OCI-LY1 (cell line): ENCODE measurements around the gene PTPRA.
"Not testable (repeated sequence)": the region's sequence is repeated elsewhere in the genome, so short reads cannot be mapped to it uniquely, and the experiment has no call there.

Experiments
- H2AFZ ChIP-seq: fragments of 200-600 bp; sonication (generic), shearing (Covaris generic); 2 replicates; pipeline ENCODE4 v1.6.0; 2014; ENCODE audit warnings: antibody characterized with exemption, mild to moderate bottlenecking, low read length
- H3F3A ChIP-seq: fragments of 200-600 bp; sonication (generic), shearing (Covaris generic); 2 replicates; pipeline ENCODE4 v1.6.0; 2014; ENCODE audit warnings: mild to moderate bottlenecking, antibody characterized with exemption, low read length, moderate library complexity; ENCODE audit not compliant: insufficient read depth
- H3K27ac ChIP-seq: fragments of 200-600 bp; sonication (generic); 2 replicates; pipeline ENCODE4 v1.5.1; 2014; ENCODE audit warnings: low read length, mixed run types, mild to moderate bottlenecking, low read depth; ENCODE audit not compliant: poor library complexity, severe bottlenecking
- H3K27me3 ChIP-seq: fragments of 200-600 bp; sonication (generic); 2 replicates; pipeline ENCODE4 v1.6.0; 2014; ENCODE audit warnings: antibody characterized with exemption, mild to moderate bottlenecking, low read length, moderate library complexity; ENCODE audit not compliant: insufficient read depth
- H3K36me3 ChIP-seq: fragments of 200-600 bp; sonication (generic); 2 replicates; pipeline ENCODE4 v1.6.1; 2014; ENCODE audit warnings: mild to moderate bottlenecking, antibody characterized with exemption, low read length, moderate library complexity, mixed read lengths; ENCODE audit not compliant: insufficient read depth
- H3K4me1 ChIP-seq: fragments of 200-600 bp; sonication (generic); 2 replicates; pipeline ENCODE4 v1.5.1; 2014; ENCODE audit warnings: mild to moderate bottlenecking, low read length, moderate library complexity; ENCODE audit not compliant: insufficient read depth, severe bottlenecking
- H3K4me2 ChIP-seq: fragments of 200-600 bp; sonication (generic), shearing (Covaris generic); 2 replicates; pipeline ENCODE4 v1.6.1; 2014; ENCODE audit warnings: low read length
- H3K4me3 ChIP-seq: fragments of 200-600 bp; sonication (generic); 2 replicates; pipeline ENCODE4 v1.5.1; 2014; ENCODE audit warnings: low read length, low read depth, mild to moderate bottlenecking, mixed read lengths; ENCODE audit not compliant: poor library complexity, severe bottlenecking
- H3K79me2 ChIP-seq: fragments of 200-600 bp; shearing (Covaris generic); 2 replicates; pipeline ENCODE4 v1.6.1; 2016; ENCODE audit warnings: mixed run types, low read length, mixed read lengths; ENCODE audit not compliant: insufficient read depth
- H3K9ac ChIP-seq: fragments of 200-600 bp; sonication (generic), shearing (Covaris generic); 2 replicates; pipeline ENCODE4 v1.6.1; 2014; ENCODE audit warnings: mild to moderate bottlenecking, low read length, mixed read lengths
- H3K9me2 ChIP-seq: fragments of 200-600 bp; sonication (generic), shearing (Covaris generic); 2 replicates; pipeline ENCODE4 v1.6.1; 2014; ENCODE audit warnings: low read depth, mild to moderate bottlenecking, low read length, mixed read lengths
- H3K9me3 ChIP-seq: fragments of 200-600 bp; shearing (Covaris generic); 2 replicates; pipeline ENCODE4 v1.6.1; 2014; ENCODE audit warnings: low read length, mixed read lengths
- H4K20me1 ChIP-seq: fragments of 200-600 bp; sonication (generic), shearing (Covaris generic); 2 replicates; pipeline ENCODE4 v1.6.0; 2016; ENCODE audit warnings: mild to moderate bottlenecking, low read length; ENCODE audit not compliant: insufficient read depth
- EZH2 ChIP-seq: fragments of 200-600 bp; sonication (generic), shearing (Covaris generic); IDR thresholded peaks from 2 replicates; pipeline ENCODE4 v1.8.0; 2017; ENCODE audit warnings: borderline replicate concordance, mixed run types, mild to moderate bottlenecking, antibody characterized with exemption, low read length, moderate library complexity, mixed read lengths
- TF ChIP-seq, protein P1 (sequence below): fragments of 200-600 bp; sonication (generic), shearing (Covaris generic); IDR thresholded peaks from 2 replicates; pipeline ENCODE4 v1.5.1; 2017; ENCODE audit warnings: mild to moderate bottlenecking, antibody characterized with exemption, low read length, moderate library complexity, mixed read lengths

The PTPRA gene

GRCh38 chr20:2892376-2892775 is 19.1 kb downstream of the PTPRA start:
- no peak for TF ChIP-seq EZH2
- TF ChIP-seq, protein P1, sequence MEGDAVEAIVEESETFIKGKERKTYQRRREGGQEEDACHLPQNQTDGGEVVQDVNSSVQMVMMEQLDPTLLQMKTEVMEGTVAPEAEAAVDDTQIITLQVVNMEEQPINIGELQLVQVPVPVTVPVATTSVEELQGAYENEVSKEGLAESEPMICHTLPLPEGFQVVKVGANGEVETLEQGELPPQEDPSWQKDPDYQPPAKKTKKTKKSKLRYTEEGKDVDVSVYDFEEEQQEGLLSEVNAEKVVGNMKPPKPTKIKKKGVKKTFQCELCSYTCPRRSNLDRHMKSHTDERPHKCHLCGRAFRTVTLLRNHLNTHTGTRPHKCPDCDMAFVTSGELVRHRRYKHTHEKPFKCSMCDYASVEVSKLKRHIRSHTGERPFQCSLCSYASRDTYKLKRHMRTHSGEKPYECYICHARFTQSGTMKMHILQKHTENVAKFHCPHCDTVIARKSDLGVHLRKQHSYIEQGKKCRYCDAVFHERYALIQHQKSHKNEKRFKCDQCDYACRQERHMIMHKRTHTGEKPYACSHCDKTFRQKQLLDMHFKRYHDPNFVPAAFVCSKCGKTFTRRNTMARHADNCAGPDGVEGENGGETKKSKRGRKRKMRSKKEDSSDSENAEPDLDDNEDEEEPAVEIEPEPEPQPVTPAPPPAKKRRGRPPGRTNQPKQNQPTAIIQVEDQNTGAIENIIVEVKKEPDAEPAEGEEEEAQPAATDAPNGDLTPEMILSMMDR = no peak
- peaks cover 79% of the 10 kb centered on the region for H3K79me2 ChIP-seq
- H3K4me2 ChIP-seq = no peak overlapping the region
- H3K9me3 ChIP-seq = peaks cover 7% of the 10 kb centered on the region; the same call in 1 of the 2 replicates
- peaks cover 13% of the 10 kb centered on the region for H3K36me3 ChIP-seq
- H2AFZ ChIP-seq = no peak overlapping the region
- no peak overlapping the region for H3K27ac ChIP-seq
- no peaks in the 10 kb centered on the region for H3K9me2 ChIP-seq
- 0 out of 2 replicates have a peak, but pooled peaks cover 2% of the 10 kb centered on the region for H4K20me1 ChIP-seq
- no peaks in the 10 kb centered on the region for H3K27me3 ChIP-seq
- H3K4me3 ChIP-seq = no peak overlapping the region
- no peaks in the 10 kb centered on the region for H3K4me1 ChIP-seq
- H3K9ac ChIP-seq = no peak overlapping the region
- H3F3A ChIP-seq = no peaks in the 10 kb centered on the region

- peaks cover 7% of the 10 kb centered on the region; the same call in 1 of the 2 replicates for H3K9me3 ChIP-seq
- no peaks in the 10 kb centered on the region for H3F3A ChIP-seq
- H3K27ac ChIP-seq = no peak overlapping the region
- no peak overlapping the region for H2AFZ ChIP-seq
- no peak overlapping the region for H3K9ac ChIP-seq
- H3K4me2 ChIP-seq = no peak overlapping the region
- H3K36me3 ChIP-seq = peaks cover 13% of the 10 kb centered on the region
- peaks cover 64% of the 10 kb centered on the region for H3K79me2 ChIP-seq
- no peak for TF ChIP-seq EZH2
- TF ChIP-seq, protein P1 = no peak
- H3K4me1 ChIP-seq = no peaks in the 10 kb centered on the region
- H3K4me3 ChIP-seq = no peak overlapping the region
- no peaks in the 10 kb centered on the region for H3K27me3 ChIP-seq
- no peaks in the 10 kb centered on the region for H4K20me1 ChIP-seq
- no peaks in the 10 kb centered on the region for H3K9me2 ChIP-seq
Measured at GRCh38 chr20:2894221-2894620, 20.9 kb downstream of the PTPRA start.

- H3K4me1 ChIP-seq, H3K4me3 ChIP-seq, H3K9me2 ChIP-seq, H3K27ac ChIP-seq, H3K4me2 ChIP-seq, H2AFZ ChIP-seq, H4K20me1 ChIP-seq, H3K9ac ChIP-seq, H3F3A ChIP-seq, H3K9me3 ChIP-seq, H3K27me3 ChIP-seq: not testable (repeated sequence)
- peaks cover 57% of the 10 kb centered on the region for H3K79me2 ChIP-seq
- H3K36me3 ChIP-seq = peaks cover 13% of the 10 kb centered on the region
Measured at GRCh38 chr20:2895154-2895553, 21.9 kb downstream of the PTPRA start.

- H3K4me1 ChIP-seq = peaks cover 14% of the 10 kb centered on the region
- H3K27ac ChIP-seq = no peak overlapping the region
- no peaks in the 10 kb centered on the region for H3K9me2 ChIP-seq
- no peaks in the 10 kb centered on the region for H3K27me3 ChIP-seq
- no peak overlapping the region for H2AFZ ChIP-seq
- H3K36me3 ChIP-seq = peaks cover 3% of the 10 kb centered on the region
- H4K20me1 ChIP-seq = no peaks in the 10 kb centered on the region
- no peak overlapping the region for H3K4me3 ChIP-seq
- H3K9me3 ChIP-seq = 0 out of 2 replicates have a peak, but pooled peaks cover under 1% of the 10 kb centered on the region
- H3K9ac ChIP-seq = no peak overlapping the region
- H3K4me2 ChIP-seq = no peak overlapping the region
- peaks cover 36% of the 10 kb centered on the region for H3K79me2 ChIP-seq
- TF ChIP-seq, protein P1 = no peak
- H3F3A ChIP-seq = no peaks in the 10 kb centered on the region
Measured at GRCh38 chr20:2899243-2899642, 26.0 kb downstream of the PTPRA start.
